B cell (primary cell): Measurements from ENCODE around the gene LRIT3. TPM values are rescaled to one million over a fixed set of nuclear protein-coding genes. Genes with fewer than 3 reads are reported as not detected.

Experiments used
- ATAC-seq: fragments of 200-7000 bp; cut with Tn5 transposase; one replicate; pipeline ENCODE4 v1.10.0; 2021; ENCODE audit warnings: low read depth, mild to moderate bottlenecking, moderate number of reproducible peaks, moderate library complexity
- CTCF ChIA-PET: fragments of 350-600 bp; sonication (Branson Sonifier 250); formaldehyde crosslinking; loops from one replicate; lab custom pipeline; 2021; ENCODE audit warnings: antibody characterized with exemption, inconsistent platforms; lab: Charles Lee
- POLR2A ChIA-PET: fragments of 350-600 bp; sonication (Branson Sonifier 250); formaldehyde crosslinking; loops from one replicate; lab custom pipeline; 2021; ENCODE audit warnings: antibody characterized with exemption; lab: Charles Lee
- DNase-seq: peaks from one replicate; pipeline ENCODE4 v3.0.0; 2013
- H2AFZ ChIP-seq: 2 replicates; pipeline ENCODE4 v1.6.1; 2012; ENCODE audit warnings: mild to moderate bottlenecking, low read depth, low read length; ENCODE audit not compliant: insufficient read depth, poor library complexity, severe bottlenecking
- H3K27ac ChIP-seq, 2 donors: 1 replicate in 1 of 2; 2 replicates in 1 of 2; pipeline ENCODE4 v1.5.1; 2012 to 2013; ENCODE audit warnings: low read length in 2 of 2, mild to moderate bottlenecking in 2 of 2, moderate library complexity in 1 of 2
- H3K27me3 ChIP-seq, 4 experiments: fragments of 200-600 bp in 1 of 4; sonication (generic) in 1 of 4; replicated peaks in 1 of 4; 1 replicate in 2 of 4; 2 replicates in 2 of 4; pipeline versions ENCODE4 v1.6.1 to v1.7.0; 2013 to 2016; ENCODE audit warnings: low read length in 3 of 4, mild to moderate bottlenecking in 2 of 4, mixed read lengths in 1 of 4, moderate library complexity in 1 of 4; ENCODE audit not compliant: insufficient read depth in 4 of 4, control insufficient read depth in 3 of 4; ENCODE audit errors: control extremely low read depth in 1 of 4
- H3K36me3 ChIP-seq, 2 experiments: replicated peaks in 1 of 2; 1 replicate in 1 of 2; 2 replicates in 1 of 2; pipeline versions ENCODE4 v1.6.1 to v1.7.1; 2013; ENCODE audit warnings: low read length in 1 of 2; ENCODE audit not compliant: insufficient read depth in 2 of 2, control insufficient read depth in 1 of 2; ENCODE audit errors: control extremely low read depth in 1 of 2, extremely low read depth in 1 of 2
- H3K4me1 ChIP-seq, 2 donors: fragments of 200-600 bp in 1 of 2; sonication (generic) in 1 of 2; 1 replicate in 1 of 2; 2 replicates in 1 of 2; pipeline versions ENCODE4 v1.5.1 to v1.6.1; 2013 to 2017; ENCODE audit warnings: low read length in 2 of 2; ENCODE audit not compliant: control insufficient read depth in 2 of 2, insufficient read depth in 2 of 2
- H3K4me2 ChIP-seq: replicated peaks from 2 replicates; pipeline ENCODE3; 2012; ENCODE audit warnings: mild to moderate bottlenecking, low read depth, low read length; ENCODE audit not compliant: poor library complexity, severe bottlenecking
- H3K4me3 ChIP-seq, 5 experiments: fragments of 200-600 bp in 1 of 5; sonication (generic) in 1 of 5; 1 replicate in 3 of 5; 2 replicates in 2 of 5; pipeline versions ENCODE4 v1.5.1 to v1.7.0; 2011 to 2016; ENCODE audit warnings: low read length in 4 of 5, mild to moderate bottlenecking in 4 of 5, low read depth in 2 of 5, control low read depth in 1 of 5, moderate library complexity in 1 of 5; ENCODE audit not compliant: insufficient read depth in 1 of 5; ENCODE audit errors: control extremely low read depth in 1 of 5, extremely low read depth in 1 of 5
- H3K79me2 ChIP-seq: fragments of 200-600 bp; sonication (generic); one replicate; pipeline ENCODE4 v1.6.0; 2016; ENCODE audit warnings: low read length; ENCODE audit not compliant: control insufficient read depth, insufficient read depth
- H3K9ac ChIP-seq: fragments of 200-600 bp; sonication (generic); 2 replicates; pipeline ENCODE4 v1.6.1; 2017; ENCODE audit warnings: mild to moderate bottlenecking, low read length, moderate library complexity
- H3K9me3 ChIP-seq, 3 donors: one replicate each; pipeline versions ENCODE4 v1.6.1 to v1.7.1; 2013; ENCODE audit warnings: low read length in 2 of 3; ENCODE audit not compliant: control insufficient read depth in 2 of 3, insufficient read depth in 1 of 3; ENCODE audit errors: control extremely low read depth in 1 of 3
- H4K20me1 ChIP-seq: 2 replicates; pipeline ENCODE4 v1.6.0; 2012; ENCODE audit warnings: mild to moderate bottlenecking, low read length; ENCODE audit not compliant: insufficient read depth, control insufficient read depth, poor library complexity, severe bottlenecking
- H3K27ac Mint-ChIP-seq: one replicate; pipeline ENCODE4 v1.8.0; 2021; ENCODE audit warnings: mixed read lengths
- H3K27me3 Mint-ChIP-seq: one replicate; pipeline ENCODE4 v1.8.0; 2021; ENCODE audit warnings: mixed read lengths
- H3K4me1 Mint-ChIP-seq: one replicate; pipeline ENCODE4 v1.8.0; 2021; ENCODE audit warnings: mixed read lengths
- H3K4me3 Mint-ChIP-seq: one replicate; pipeline ENCODE4 v1.8.0; 2021; ENCODE audit warnings: mixed read lengths
- H3K9me3 Mint-ChIP-seq: one replicate; pipeline ENCODE4 v1.8.0; 2022; ENCODE audit warnings: mixed read lengths; ENCODE audit not compliant: insufficient read depth
- CTCF ChIP-seq: fragments of 200-600 bp; IDR thresholded peaks from one replicate; pipeline ENCODE4 v1.8.0; 2022; ENCODE audit warnings: antibody characterized with exemption, mild to moderate bottlenecking
- EZH2 ChIP-seq: IDR thresholded peaks from 2 replicates; pipeline ENCODE4 v1.6.1; 2012; ENCODE audit warnings: borderline replicate concordance, low read depth, mild to moderate bottlenecking, moderate library complexity, low read length; ENCODE audit not compliant: insufficient read depth, poor library complexity, severe bottlenecking
- WGBS: methylation state at CpG from one replicate; pipeline ENCODE4 v1.1.5; 2013; ENCODE audit warnings: missing lambda C conversion rate; ENCODE audit not compliant: insufficient coverage; 5-methylcytosine and 5-hydroxymethylcytosine counted together
- intact Hi-C: fragments of 100-400 bp; cut with micrococcal nuclease; formaldehyde crosslinking; loops from one replicate; pipeline ENCODE4 v1.10.0; 2022
- polyA plus RNA-seq: library from polyadenylated mRNA; depleted of rRNA; stranded (reverse); fragments of >200 nt; gene quantifications from 2 replicates; pipeline ENCODE4 v1.2.3, GENCODE V29; 2012
- total RNA-seq, 2 donors: library from RNA; stranded (reverse); fragments of 120-200 nt in 1 of 2; gene quantifications; 1 replicate in 1 of 2; 2 replicates in 1 of 2; pipeline versions ENCODE4 v1.2.3 to v1.2.4, GENCODE V29; 2013 to 2022

The LRIT3 gene
- total and polyA plus RNA-seq, 2 donors (not counting 1 experiment from before 2014, with no cell fraction given) = 0.21 to 0.32 TPM

- no peaks in the 10 kb centered on the region for H3K36me3 ChIP-seq
- no peak overlapping the region for H3K9ac ChIP-seq
- no peak for TF ChIP-seq EZH2
- no peak for TF ChIP-seq CTCF
- ChIA-PET POLR2A (no interaction called here), CTCF (no interaction called here)
- no peaks in the 10 kb centered on the region for H3K79me2 ChIP-seq
- no peak overlapping the region for H3K27ac Mint-ChIP-seq
- no peak overlapping the region for H3K27ac ChIP-seq
- H4K20me1 ChIP-seq = no peaks in the 10 kb centered on the region
- no CpG with 5 or more reads among the region's 2 CpGs for WGBS
- no peak overlapping the region for H3K4me3 Mint-ChIP-seq
- intact Hi-C loops = no loop called here
- H2AFZ ChIP-seq = no peak overlapping the region
- no peaks in the 10 kb centered on the region for H3K9me3 Mint-ChIP-seq
- peaks cover 0 to 3% (median 0%) of the 10 kb centered on the region in 3 donors for H3K9me3 ChIP-seq
- DNase-seq = no peak
- no peak for ATAC-seq
- no peaks in the 10 kb centered on the region for H3K4me1 ChIP-seq
- H3K27me3 ChIP-seq = no peaks in the 10 kb centered on the region
- peaks cover 11% of the 10 kb centered on the region for H3K27me3 Mint-ChIP-seq
- H3K4me2 ChIP-seq = no peak overlapping the region
- no peak overlapping the region for H3K4me3 ChIP-seq
- no peaks in the 10 kb centered on the region for H3K4me1 Mint-ChIP-seq
Measured at GRCh38 chr4:109878355-109878754, 30.4 kb downstream of the LRIT3 start.

- TF ChIP-seq EZH2 (no peak), CTCF (no peak)
- intact Hi-C loops = no loop called here
- H2AFZ ChIP-seq = no peak overlapping the region
- H3K9me3 ChIP-seq = peaks cover 0 to 3% (median 0%) of the 10 kb centered on the region in 3 donors
- no peak overlapping the region for H3K4me3 Mint-ChIP-seq
- DNase-seq (no peak), ATAC-seq (no peak)
- no peaks in the 10 kb centered on the region for H3K36me3 ChIP-seq
- no peaks in the 10 kb centered on the region for H3K9me3 Mint-ChIP-seq
- H3K4me2 ChIP-seq = no peak overlapping the region
- H3K4me1 Mint-ChIP-seq = no peaks in the 10 kb centered on the region
- H3K4me1 ChIP-seq = no peaks in the 10 kb centered on the region
- H3K27me3 ChIP-seq = no peaks in the 10 kb centered on the region
- H3K79me2 ChIP-seq = no peaks in the 10 kb centered on the region
- ChIA-PET CTCF (no interaction called here), POLR2A (no interaction called here)
- WGBS = 87% methylated on average over 12 of the region's 12 CpGs
- no peak overlapping the region for H3K27ac Mint-ChIP-seq
- H4K20me1 ChIP-seq = no peaks in the 10 kb centered on the region
- no peak overlapping the region for H3K9ac ChIP-seq
- H3K27ac ChIP-seq = no peak overlapping the region
- no peak overlapping the region for H3K4me3 ChIP-seq
- H3K27me3 Mint-ChIP-seq = peaks cover 11% of the 10 kb centered on the region
Measured at GRCh38 chr4:109879081-109879480, 31.2 kb downstream of the LRIT3 start.
